ENCODE measurements around the gene DIAPH2. TPM values are rescaled to one million over a fixed set of nuclear protein-coding genes. Genes with fewer than 3 reads are reported as not detected.

Gene DIAPH2
- polyA plus RNA-seq, 4 donors = 7.3 to 11.8 (median 9.4) TPM

GRCh38 chrX:97145934-97146333 is 461.3 kb downstream of the DIAPH2 start:
- DNase-seq (ENCODE audit: low read depth in 4 of 4, low spot score in 3 of 4) = no peak

GRCh38 chrX:97155816-97156215 is 471.2 kb downstream of the DIAPH2 start:
- DNase-seq (ENCODE audit: low read depth in 4 of 4, low spot score in 3 of 4) = no peak

- no peak for DNase-seq (ENCODE audit: low read depth in 4 of 4, low spot score in 3 of 4)
Measured at GRCh38 chrX:97158269-97158668, 473.6 kb downstream of the DIAPH2 start.

- DNase-seq (ENCODE audit: low read depth in 4 of 4, low spot score in 3 of 4) = no peak
Measured at GRCh38 chrX:97159916-97160800, 475.5 kb downstream of the DIAPH2 start.

- no peak for DNase-seq (ENCODE audit: low read depth in 4 of 4, low spot score in 3 of 4)
Measured at GRCh38 chrX:97167333-97167732, 482.7 kb downstream of the DIAPH2 start.

GRCh38 chrX:97168646-97169045 is 484.0 kb downstream of the DIAPH2 start:
- no peak for DNase-seq (ENCODE audit: low read depth in 4 of 4, low spot score in 3 of 4)

GRCh38 chrX:97175147-97175546 is 490.5 kb downstream of the DIAPH2 start:
- DNase-seq (ENCODE audit: low read depth in 4 of 4, low spot score in 3 of 4) = no peak

GRCh38 chrX:97189668-97190067 is 505.0 kb downstream of the DIAPH2 start:
- DNase-seq (ENCODE audit: low read depth in 4 of 4, low spot score in 3 of 4) = no peak

- DNase-seq (ENCODE audit: low read depth in 4 of 4, low spot score in 3 of 4) = no peak
Measured at GRCh38 chrX:97199501-97199900, 514.9 kb downstream of the DIAPH2 start.

- DNase-seq (ENCODE audit: low read depth in 4 of 4, low spot score in 3 of 4) = no peak
Measured at GRCh38 chrX:97200454-97200853, 515.8 kb downstream of the DIAPH2 start.

- DNase-seq (ENCODE audit: low read depth in 4 of 4, low spot score in 3 of 4) = no peak
Measured at GRCh38 chrX:97210501-97210900, 525.9 kb downstream of the DIAPH2 start.

GRCh38 chrX:97211070-97211469 is 526.4 kb downstream of the DIAPH2 start:
- no peak for DNase-seq (ENCODE audit: low read depth in 4 of 4, low spot score in 3 of 4)

- no peak for DNase-seq (ENCODE audit: low read depth in 4 of 4, low spot score in 3 of 4)
Measured at GRCh38 chrX:97215186-97215585, 530.5 kb downstream of the DIAPH2 start.

- DNase-seq (ENCODE audit: low read depth in 4 of 4, low spot score in 3 of 4) = no peak
Measured at GRCh38 chrX:97224148-97224547, 539.5 kb downstream of the DIAPH2 start.

- DNase-seq (ENCODE audit: low read depth in 4 of 4, low spot score in 3 of 4) = no peak
Measured at GRCh38 chrX:97229318-97229717, 544.7 kb downstream of the DIAPH2 start.

GRCh38 chrX:97230948-97231347 is 546.3 kb downstream of the DIAPH2 start:
- DNase-seq (ENCODE audit: low read depth in 4 of 4, low spot score in 3 of 4) = no peak

- DNase-seq (ENCODE audit: low read depth in 4 of 4, low spot score in 3 of 4) = no peak
Measured at GRCh38 chrX:97234471-97235081, 549.9 kb downstream of the DIAPH2 start.

GRCh38 chrX:97238632-97239031 is 554.0 kb downstream of the DIAPH2 start:
- DNase-seq (ENCODE audit: low read depth in 4 of 4, low spot score in 3 of 4) = no peak

- DNase-seq (ENCODE audit: low read depth in 4 of 4, low spot score in 3 of 4) = no peak
Measured at GRCh38 chrX:97252111-97252510, 567.5 kb downstream of the DIAPH2 start.

GRCh38 chrX:97260679-97261078 is 576.0 kb downstream of the DIAPH2 start:
- no peak for DNase-seq (ENCODE audit: low read depth in 4 of 4, low spot score in 3 of 4)

GRCh38 chrX:97266406-97267121 is 581.9 kb downstream of the DIAPH2 start:
- DNase-seq (ENCODE audit: low read depth in 4 of 4, low spot score in 3 of 4) = no peak

Data from left renal pelvis (tissue), 4 donors.